Keratinocyte (primary cell): ENCODE data around the gene GIT1.

ENCODE experiments used
- EZH2 ChIP-seq: IDR thresholded peaks from one replicate; pipeline ENCODE4 v1.6.1; 2012; ENCODE audit warnings: inconsistent platforms, mild to moderate bottlenecking, low read length, moderate library complexity
- TF ChIP-seq, protein P1 (sequence below), 3 experiments: IDR thresholded peaks in 1 of 3; conservative IDR thresholded peaks in 1 of 3; optimal IDR thresholded peaks in 1 of 3; 2 replicates in 2 of 3; 3 replicates in 1 of 3; pipeline versions ENCODE3 to v1.5.1; 2011; ENCODE audit warnings: low read length in 3 of 3, mild to moderate bottlenecking in 3 of 3, moderate library complexity in 2 of 3, control low read depth in 1 of 3, inconsistent platforms in 1 of 3; ENCODE audit not compliant: insufficient read depth in 2 of 3; ENCODE audit errors: extremely low read depth in 1 of 3

DNA sequence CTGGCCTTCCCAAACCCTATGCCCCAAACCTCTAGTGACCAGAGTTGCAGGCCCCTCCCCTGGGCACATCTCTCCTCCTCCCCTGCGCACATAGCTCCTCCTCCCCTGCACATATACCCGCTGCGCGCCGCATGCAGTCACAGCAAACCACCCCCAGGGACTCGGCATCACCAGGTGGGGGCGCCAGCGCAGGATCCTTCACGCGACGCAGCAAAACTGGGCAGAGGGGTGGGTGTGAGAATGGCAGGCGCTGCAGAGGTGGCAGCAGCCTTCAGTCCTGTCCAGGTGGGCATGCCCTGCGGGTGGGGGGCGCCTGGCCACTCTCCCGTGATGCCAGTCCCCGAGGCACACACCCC, 27.7 kb upstream of the GIT1 start:
- TF ChIP-seq, protein P1, sequence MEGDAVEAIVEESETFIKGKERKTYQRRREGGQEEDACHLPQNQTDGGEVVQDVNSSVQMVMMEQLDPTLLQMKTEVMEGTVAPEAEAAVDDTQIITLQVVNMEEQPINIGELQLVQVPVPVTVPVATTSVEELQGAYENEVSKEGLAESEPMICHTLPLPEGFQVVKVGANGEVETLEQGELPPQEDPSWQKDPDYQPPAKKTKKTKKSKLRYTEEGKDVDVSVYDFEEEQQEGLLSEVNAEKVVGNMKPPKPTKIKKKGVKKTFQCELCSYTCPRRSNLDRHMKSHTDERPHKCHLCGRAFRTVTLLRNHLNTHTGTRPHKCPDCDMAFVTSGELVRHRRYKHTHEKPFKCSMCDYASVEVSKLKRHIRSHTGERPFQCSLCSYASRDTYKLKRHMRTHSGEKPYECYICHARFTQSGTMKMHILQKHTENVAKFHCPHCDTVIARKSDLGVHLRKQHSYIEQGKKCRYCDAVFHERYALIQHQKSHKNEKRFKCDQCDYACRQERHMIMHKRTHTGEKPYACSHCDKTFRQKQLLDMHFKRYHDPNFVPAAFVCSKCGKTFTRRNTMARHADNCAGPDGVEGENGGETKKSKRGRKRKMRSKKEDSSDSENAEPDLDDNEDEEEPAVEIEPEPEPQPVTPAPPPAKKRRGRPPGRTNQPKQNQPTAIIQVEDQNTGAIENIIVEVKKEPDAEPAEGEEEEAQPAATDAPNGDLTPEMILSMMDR (optimal IDR thresholded peaks at IDR 0.05 in 1 of 3, IDR thresholded peaks at IDR 0.05 in 1 of 3, conservative IDR thresholded peaks at IDR 0.05 in 1 of 3; ENCODE audit: extremely low read depth in 1 of 3, insufficient read depth in 2 of 3, low read length in 3 of 3) = peak; percentile 78 to 93 (median 81)
- TF ChIP-seq EZH2 = no peak
